ENCODE data around the gene HERC2. TPM values are rescaled to one million over a fixed set of nuclear protein-coding genes. Genes with fewer than 3 reads are reported as not detected.

The HERC2 gene
- total and polyA plus RNA-seq, 2 of the 8 experiments (the other 6 are each of a cell fraction or from before 2014, with no cell fraction given): 83.0 to 88.7 TPM

DNA sequence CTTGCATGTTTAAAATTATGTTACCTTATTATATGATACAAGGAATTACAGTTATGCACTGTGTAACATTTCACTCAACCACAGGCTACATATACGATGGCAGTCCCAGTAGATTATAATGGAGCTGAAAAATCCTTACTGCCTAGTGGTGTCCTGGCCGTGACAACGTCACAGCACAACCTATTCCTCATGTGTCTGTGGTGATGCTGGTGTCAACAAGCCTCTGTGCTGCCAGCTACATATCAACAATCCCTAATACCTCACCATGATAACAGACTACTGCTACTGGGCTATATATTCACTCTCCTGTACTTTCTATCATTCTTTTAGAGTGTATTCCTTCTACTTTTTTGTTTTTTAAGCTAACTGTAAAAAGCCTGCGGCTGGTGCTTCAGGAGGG, 142.7 kb downstream of the HERC2 start (continued):
- TF ChIP-seq GTF2F1 (IDR thresholded peaks at IDR 0.05; ENCODE audit: borderline replicate concordance, low read depth, low read length): no peak
